COLO668 (cell line): ENCODE results near the gene TNFRSF4.
"Not testable (repeated sequence)": the region's sequence is repeated elsewhere in the genome, so short reads cannot be mapped to it uniquely, and the experiment has no call there.

ENCODE experiments used
- DNase-seq: peaks from one replicate; lab custom pipeline; 2025; ENCODE audit not compliant: unreplicated experiment; lab: John Stamatoyannopoulos, UW

Gene TNFRSF4

GRCh38 chr1:1213345-1214265 is at the start of gene TNFRSF4:
Gene TNFRSF4, minus strand, starts transcription at chr1:1214153. Its CDS starts 26 bp downstream, at chr1:1214127.
- no peak for DNase-seq

- no peak for DNase-seq
Observed at GRCh38 chr1:1262758-1263157, 48.8 kb upstream of the TNFRSF4 start.

GRCh38 chr1:1262071-1262470 is 48.1 kb upstream of the TNFRSF4 start:
- DNase-seq = no peak

- no peak for DNase-seq
Observed at GRCh38 chr1:1260843-1261560, 47.0 kb upstream of the TNFRSF4 start.

GRCh38 chr1:1259951-1260600 is 46.1 kb upstream of the TNFRSF4 start:
- no peak for DNase-seq

- DNase-seq = no peak
Observed at GRCh38 chr1:1259540-1259939, 45.6 kb upstream of the TNFRSF4 start.

GRCh38 chr1:1259119-1259488 is 45.2 kb upstream of the TNFRSF4 start:
- no peak for DNase-seq

- no peak for DNase-seq
Observed at GRCh38 chr1:1256956-1257871, 43.3 kb upstream of the TNFRSF4 start.

- no peak for DNase-seq
Observed at GRCh38 chr1:1255611-1256010, 41.7 kb upstream of the TNFRSF4 start.

- DNase-seq = no peak
Observed at GRCh38 chr1:1255078-1255477, 41.1 kb upstream of the TNFRSF4 start.

GRCh38 chr1:1254667-1254998 is 40.7 kb upstream of the TNFRSF4 start:
- DNase-seq = no peak

- no peak for DNase-seq
Observed at GRCh38 chr1:1253972-1254666, 40.2 kb upstream of the TNFRSF4 start.

GRCh38 chr1:1253314-1253713 is 39.4 kb upstream of the TNFRSF4 start:
- no peak for DNase-seq

GRCh38 chr1:1250786-1251284 is 36.9 kb upstream of the TNFRSF4 start:
- DNase-seq = peak; percentile 77

GRCh38 chr1:1248009-1248913 is 34.3 kb upstream of the TNFRSF4 start:
- DNase-seq = not testable (repeated sequence)

GRCh38 chr1:1247341-1247913 is 33.5 kb upstream of the TNFRSF4 start:
- DNase-seq = no peak

GRCh38 chr1:1246577-1247340 is 32.8 kb upstream of the TNFRSF4 start, which contains the start of gene C1QTNF12:
Gene C1QTNF12, minus strand, starts transcription at chr1:1246722. Its CDS starts 32 bp downstream, at chr1:1246690.
- no peak for DNase-seq
